Activated CD8-positive, alpha-beta memory T cell treated with anti-CD3 and anti-CD28 coated beads, Interleukin-2, amount 50 U/mL, for 24 hours (primary cell): Measurements from ENCODE around the gene MYH10.

Experiments used
- DNase-seq: peaks from one replicate; pipeline ENCODE4 v3.0.0-alpha.2; 2020; ENCODE audit errors: extremely low read depth

MYH10 gene

GRCh38 chr17:8649157-8650118 is 18.9 kb upstream of the MYH10 start:
- DNase-seq: no peak

GRCh38 chr17:8647956-8648355 is 17.4 kb upstream of the MYH10 start:
- DNase-seq: no peak

- no peak for DNase-seq
Measured at GRCh38 chr17:8647202-8647601, 16.7 kb upstream of the MYH10 start.

GRCh38 chr17:8644507-8644902 is 14.0 kb upstream of the MYH10 start:
- DNase-seq: no peak

GRCh38 chr17:8643855-8644506 is 13.5 kb upstream of the MYH10 start:
- DNase-seq: no peak

GRCh38 chr17:8639709-8640108 is 9.2 kb upstream of the MYH10 start:
- DNase-seq: no peak

- no peak for DNase-seq
Measured at GRCh38 chr17:8632061-8632460, 1.5 kb upstream of the MYH10 start.

- DNase-seq: no peak
Measured at GRCh38 chr17:8631554-8631877, 991 bp upstream of the MYH10 start.

- peak; percentile 63 for DNase-seq
Measured at GRCh38 chr17:8630802-8631553, 453 bp upstream of the MYH10 start.

GRCh38 chr17:8629371-8630226 is 926 bp downstream of the MYH10 start:
- DNase-seq: no peak

- no peak for DNase-seq
Measured at GRCh38 chr17:8628609-8629169, 1.8 kb downstream of the MYH10 start.

GRCh38 chr17:8628172-8628571 is 2.4 kb downstream of the MYH10 start:
- DNase-seq: no peak

GRCh38 chr17:8623591-8623990 is 6.9 kb downstream of the MYH10 start:
- no peak for DNase-seq

GRCh38 chr17:8622191-8622590 is 8.3 kb downstream of the MYH10 start:
- no peak for DNase-seq

- no peak for DNase-seq
Measured at GRCh38 chr17:8621585-8621984, 8.9 kb downstream of the MYH10 start.

GRCh38 chr17:8619294-8619693 is 11.2 kb downstream of the MYH10 start:
- no peak for DNase-seq

GRCh38 chr17:8618825-8619224 is 11.7 kb downstream of the MYH10 start:
- no peak for DNase-seq

- DNase-seq: no peak
Measured at GRCh38 chr17:8614988-8615387, 15.5 kb downstream of the MYH10 start.

- no peak for DNase-seq
Measured at GRCh38 chr17:8611619-8612298, 18.8 kb downstream of the MYH10 start.

- no peak for DNase-seq
Measured at GRCh38 chr17:8611137-8611536, 19.4 kb downstream of the MYH10 start.

GRCh38 chr17:8610558-8610957 is 20.0 kb downstream of the MYH10 start:
- DNase-seq: no peak
